Inflammatory macrophage treated with lipopolysaccharide for 4 hours (primary cell): Measurements from ENCODE around the gene VWA8.
A peak's percentile ranks its signal among the peaks of the same experiment; 100 is the strongest.
"Not testable (repeated sequence)": the region's sequence is repeated elsewhere in the genome, so short reads cannot be mapped to it uniquely, and the experiment has no call there.

Experiments used
- DNase-seq: peaks from one replicate; pipeline ENCODE4 v3.0.0-alpha.2; 2020

The VWA8 gene

GRCh38 chr13:41962994-41963393 lies 2.1 kb upstream of the VWA8 start:
- no peak for DNase-seq

DNA sequence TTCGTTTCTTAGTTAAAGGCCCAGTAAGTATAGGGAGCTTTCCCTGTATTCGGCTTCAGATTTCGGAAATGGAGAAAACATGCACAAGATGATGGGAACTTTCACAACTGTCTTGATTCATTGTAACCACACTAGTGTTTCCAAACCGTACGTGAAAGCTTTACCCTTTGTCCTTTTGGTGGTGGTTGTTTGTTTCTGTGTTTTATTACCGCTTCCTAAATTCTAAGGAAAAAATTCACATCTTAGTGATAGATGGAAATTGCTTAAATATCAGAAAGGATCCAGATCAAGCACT lies 504 bp upstream of the VWA8 start:
- DNase-seq = peak; percentile 37

DNA sequence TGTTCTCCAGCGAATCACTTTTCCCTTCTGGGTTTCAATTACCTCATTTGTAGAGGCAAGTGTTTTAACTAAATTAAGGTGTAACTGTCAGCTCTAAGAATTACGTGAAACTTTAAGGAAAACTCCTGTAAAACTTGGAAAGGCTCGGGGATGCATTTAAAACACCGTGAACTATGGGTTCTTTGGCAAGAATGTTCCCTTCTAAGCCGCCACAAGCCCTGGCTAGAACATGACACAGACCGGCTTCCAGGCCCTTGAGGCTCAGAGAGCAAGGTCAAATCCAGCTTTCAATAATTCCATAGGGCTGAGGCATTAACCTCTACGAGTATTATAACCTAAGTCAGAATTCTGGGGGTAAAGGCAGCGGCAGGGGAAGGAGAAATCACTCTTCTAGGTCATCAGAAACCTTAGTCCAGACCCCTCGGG lies 685 bp downstream of the VWA8 start:
- DNase-seq = peak; percentile 11

GRCh38 chr13:41956272-41956671 lies 4.6 kb downstream of the VWA8 start:
- no peak for DNase-seq

- peak; percentile 93 for DNase-seq
These were observed 5.3 kb downstream of the VWA8 start for GRCh38 chr13:41955605-41956004.

DNA sequence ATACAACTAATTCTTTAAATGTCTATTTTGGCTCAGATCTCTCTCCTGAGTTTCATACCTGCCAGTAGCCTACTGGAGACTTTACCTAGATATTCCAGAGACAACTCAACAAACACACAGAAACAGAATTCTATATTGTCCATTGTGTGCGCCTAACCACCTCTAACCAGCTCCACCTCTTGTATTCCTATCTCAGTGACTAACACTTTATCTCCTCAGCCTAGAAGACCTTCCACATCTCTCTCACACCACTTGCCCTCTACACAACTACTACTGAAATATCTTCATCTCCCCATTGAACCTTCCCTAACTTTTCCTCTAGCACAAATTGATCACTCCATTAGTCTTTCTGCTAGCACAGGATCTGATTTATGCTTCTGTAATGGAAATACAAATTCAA lies 6.7 kb downstream of the VWA8 start:
- no peak for DNase-seq

DNA sequence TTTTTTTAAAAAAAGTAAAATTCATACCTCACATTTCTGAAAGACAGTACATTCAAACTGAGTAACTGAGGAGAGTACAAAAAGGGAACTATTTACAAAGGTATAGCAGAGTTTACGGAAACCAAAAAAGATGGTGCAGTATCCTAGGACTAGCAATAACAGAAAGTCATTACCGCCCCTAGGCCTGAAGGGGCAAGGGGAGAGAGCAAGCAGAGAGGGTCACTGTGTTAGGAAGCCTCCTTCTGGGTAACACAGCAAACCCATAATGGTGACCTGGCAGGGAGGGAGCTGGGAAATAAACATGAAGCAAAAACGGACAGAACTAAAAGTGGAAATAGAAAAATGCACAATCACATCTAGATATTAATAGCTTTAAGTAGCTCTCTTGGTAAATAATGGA lies 8.2 kb downstream of the VWA8 start:
- no peak for DNase-seq

DNA sequence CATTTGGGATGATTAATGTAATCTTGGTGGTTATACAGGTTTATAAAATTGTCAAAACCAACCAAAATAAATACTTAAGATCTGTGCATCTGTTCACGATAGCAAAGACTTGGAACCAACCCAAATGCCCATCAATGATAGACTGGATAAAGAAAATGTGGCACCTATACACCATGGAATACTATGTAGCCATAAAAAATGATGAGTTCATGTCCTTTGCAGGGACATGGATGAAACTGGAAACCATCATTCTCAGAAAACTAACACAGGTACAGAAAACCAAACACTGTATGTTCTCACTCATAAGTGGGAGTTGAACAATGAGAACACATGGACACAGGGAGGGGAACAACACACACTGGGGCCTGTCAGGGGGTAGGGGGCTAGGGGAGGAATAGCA lies 11.8 kb downstream of the VWA8 start:
- DNase-seq = not testable (repeated sequence)

DNA sequence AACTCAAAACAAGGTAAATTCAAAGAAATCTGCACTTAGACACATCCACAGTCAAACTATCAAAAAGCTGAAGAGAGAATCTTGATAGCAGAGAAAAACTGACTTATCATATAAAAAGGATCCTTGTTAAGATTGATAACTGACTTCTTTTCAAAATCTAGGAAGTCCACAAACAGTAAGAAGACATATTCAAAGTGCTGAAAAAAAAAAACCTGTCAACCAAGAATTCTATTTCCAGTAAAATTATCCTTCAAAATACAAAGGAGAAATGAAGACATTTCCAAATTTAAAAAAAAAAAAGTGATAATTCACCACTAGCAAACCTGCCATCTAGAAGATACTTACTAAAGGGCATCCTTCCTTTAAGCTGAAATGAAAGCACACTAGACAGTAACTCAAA lies 15.0 kb downstream of the VWA8 start:
- no peak for DNase-seq

GRCh38 chr13:41944635-41945397 lies 16.1 kb downstream of the VWA8 start:
- no peak for DNase-seq

DNA sequence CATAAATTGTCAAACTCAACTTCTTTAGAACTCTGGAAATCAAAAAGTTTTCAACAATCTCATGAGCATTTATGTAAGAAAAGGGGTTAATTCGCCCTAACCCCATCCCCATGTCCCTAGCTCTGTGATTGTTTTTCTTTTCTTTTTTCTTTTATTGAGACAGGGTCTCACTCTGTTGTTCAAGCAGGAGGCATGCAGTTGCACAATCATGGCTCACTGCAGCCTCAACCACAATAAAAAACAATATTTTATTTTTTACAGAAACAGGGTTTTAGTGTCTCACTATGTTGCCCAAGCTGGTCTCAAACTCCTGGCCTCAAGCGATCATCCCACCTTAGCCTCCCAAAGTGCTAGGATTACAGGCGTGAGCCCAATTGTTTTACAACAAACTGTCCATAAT lies 16.7 kb downstream of the VWA8 start:
- DNase-seq = no peak

DNA sequence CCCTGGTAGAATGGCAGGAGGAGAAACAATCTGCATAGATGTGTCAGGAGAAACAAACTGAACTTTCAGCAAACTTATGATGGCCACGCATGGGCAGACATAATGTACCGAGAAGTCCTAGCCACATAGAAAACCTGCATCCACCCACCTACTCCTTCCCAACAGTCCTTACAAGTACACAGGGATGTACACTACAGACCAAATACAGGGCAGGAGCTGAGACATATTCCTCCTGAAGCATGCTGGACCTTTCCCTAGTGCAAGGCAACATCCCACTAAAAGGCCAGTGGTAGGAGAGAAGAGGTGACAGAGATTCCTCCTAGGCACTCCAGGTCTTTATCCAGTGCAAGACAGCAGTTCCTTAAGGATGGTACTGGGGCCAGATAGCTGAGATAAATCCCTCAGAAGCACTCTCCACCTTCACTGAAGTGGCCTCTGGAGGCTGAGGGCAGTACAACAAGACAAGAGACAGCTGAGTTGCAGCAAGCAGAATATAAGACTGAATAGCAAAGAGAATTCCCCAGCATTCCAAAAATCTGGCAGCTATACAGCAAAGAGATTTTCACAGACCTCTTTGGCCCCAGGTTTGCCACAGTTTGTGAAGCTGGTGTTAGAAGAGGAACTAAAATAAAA lies 18.3 kb downstream of the VWA8 start:
- DNase-seq = no peak

DNA sequence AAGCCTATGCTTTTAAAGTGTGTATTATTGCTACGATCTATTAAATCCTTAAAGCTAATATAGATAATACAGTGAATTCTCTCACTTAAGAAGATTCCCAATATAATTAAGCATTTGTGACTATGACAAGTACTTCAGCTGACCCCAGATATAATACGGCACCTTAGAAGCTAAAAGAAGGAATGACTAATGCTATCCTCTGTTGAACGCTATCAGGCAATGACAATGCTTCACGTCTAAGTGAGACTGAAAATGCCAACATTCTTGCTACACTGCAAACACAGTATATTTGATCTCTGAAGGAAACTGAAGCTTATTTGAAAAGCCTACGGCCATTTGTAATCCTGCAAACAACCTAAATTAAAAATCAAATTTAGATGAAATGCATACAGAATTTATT lies 19.7 kb downstream of the VWA8 start:
- DNase-seq = no peak

DNA sequence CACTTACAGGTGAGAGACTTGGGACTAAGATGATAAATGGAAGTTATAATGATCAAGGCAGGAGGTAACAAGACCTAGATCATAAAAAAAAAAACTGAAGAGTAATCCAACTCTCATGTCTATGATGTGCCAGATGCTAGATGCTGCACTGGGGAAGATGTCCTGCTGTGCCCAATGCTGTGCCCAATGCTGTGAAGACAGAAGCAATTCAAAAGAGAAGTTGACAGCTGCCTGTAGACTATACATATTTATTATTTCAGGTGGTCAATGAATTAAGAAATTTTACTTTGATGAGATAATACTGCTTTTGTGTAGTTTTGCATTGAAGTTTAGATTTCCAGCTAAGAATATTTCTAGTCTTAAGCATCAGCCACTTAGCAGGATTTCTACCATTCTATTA lies 21.5 kb downstream of the VWA8 start:
- no peak for DNase-seq

- no peak for DNase-seq
These were observed 22.0 kb downstream of the VWA8 start for GRCh38 chr13:41938918-41939317.

GRCh38 chr13:41937388-41937787 lies 23.5 kb downstream of the VWA8 start:
- no peak for DNase-seq

GRCh38 chr13:41935501-41935900 lies 25.4 kb downstream of the VWA8 start:
- no peak for DNase-seq

DNA sequence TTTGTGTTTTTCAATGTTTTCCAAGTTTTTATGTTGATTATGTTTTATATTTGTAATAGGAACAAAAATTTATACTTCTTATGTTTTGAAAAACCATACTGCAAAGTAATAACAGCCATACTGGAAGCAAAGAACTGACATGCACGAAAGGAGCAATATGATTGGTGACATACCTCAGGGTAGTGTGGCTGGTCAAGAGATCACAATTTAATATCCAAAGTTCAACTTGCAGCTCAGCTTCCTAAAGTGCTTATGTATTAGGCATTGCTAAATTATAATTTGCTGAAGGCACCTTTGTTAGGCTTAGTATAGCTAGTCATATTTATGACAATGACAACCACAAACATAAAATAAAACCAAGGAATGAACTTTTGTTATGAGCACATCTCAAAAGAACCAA lies 25.9 kb downstream of the VWA8 start:
- no peak for DNase-seq

DNA sequence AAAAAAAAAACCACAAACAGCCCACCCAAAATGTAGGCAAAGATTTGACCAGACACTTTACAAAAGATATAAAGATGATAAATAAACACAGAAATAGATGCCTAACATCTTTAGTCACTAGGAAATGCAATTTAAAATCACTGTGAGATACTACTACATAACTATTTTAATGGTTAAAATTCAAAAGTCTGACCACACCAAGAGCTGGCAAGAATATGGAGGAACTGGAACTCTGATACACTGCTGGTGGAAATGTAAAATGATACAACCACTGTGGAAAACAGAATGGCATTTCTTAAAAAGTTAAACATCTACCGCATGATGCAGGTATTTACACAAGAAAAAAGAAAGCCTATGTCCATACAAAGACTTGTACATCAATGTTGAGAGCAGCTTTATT lies 26.8 kb downstream of the VWA8 start:
- no peak for DNase-seq

DNA sequence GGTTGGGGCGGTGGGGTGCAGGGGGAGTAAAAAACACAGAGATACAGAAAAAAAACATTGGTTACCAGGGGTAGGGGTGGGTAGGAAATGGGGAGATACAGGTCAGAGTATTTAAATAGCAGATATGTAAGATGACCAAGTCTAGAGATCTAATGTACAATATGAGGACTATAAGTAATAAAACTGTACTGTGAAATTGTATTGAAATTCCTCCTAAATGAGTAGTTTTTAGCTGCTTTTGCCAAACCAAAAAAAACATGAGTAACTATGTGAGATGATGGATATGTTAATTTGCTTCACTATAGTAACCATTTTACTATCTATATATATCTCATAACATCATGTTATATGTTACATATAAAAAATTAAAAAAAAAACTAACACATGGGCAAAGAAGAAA lies 29.6 kb downstream of the VWA8 start:
- no peak for DNase-seq

- DNase-seq = no peak
These were observed 30.8 kb downstream of the VWA8 start for GRCh38 chr13:41930154-41930553.

- DNase-seq = peak; percentile 87
These were observed 32.6 kb downstream of the VWA8 start for GRCh38 chr13:41928323-41928722.

DNA sequence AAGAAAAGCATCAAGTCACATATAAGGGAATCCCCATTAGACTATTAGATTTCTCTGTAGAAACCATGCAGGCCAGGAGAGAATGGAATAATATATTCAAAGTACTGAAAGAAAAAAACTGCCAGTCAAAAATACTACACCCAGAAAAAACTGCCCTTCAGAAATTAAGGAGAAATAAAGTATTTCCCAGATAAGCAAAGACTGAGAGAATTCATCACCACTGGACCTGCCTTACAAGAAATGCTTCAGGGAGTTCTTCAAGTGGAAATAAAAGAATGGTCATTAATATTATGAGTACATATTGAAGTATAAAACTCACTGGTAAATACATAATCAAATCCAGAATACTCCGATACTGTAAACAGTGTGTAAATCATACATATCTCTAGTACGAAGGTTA lies 35.9 kb downstream of the VWA8 start:
- no peak for DNase-seq

GRCh38 chr13:41922894-41923293 lies 38.0 kb downstream of the VWA8 start:
- DNase-seq = not testable (repeated sequence)
